Stimulated activated CD4-positive, alpha-beta T cell treated with anti-CD3 and anti-CD28 coated beads, Interleukin-4, amount 100 ng/mL, for 48 hours (primary cell): ENCODE data around the gene TAL2.
"Not testable (repeated sequence)": the region's sequence is repeated elsewhere in the genome, so short reads cannot be mapped to it uniquely, and the experiment has no call there.

Experiments used
- DNase-seq, 2 donors: peaks; one replicate each; pipeline ENCODE4 v3.0.0-alpha.2; 2020; ENCODE audit warnings: low read depth in 2 of 2

The TAL2 gene

GRCh38 chr9:105673850-105674387, 11.7 kb downstream of the TAL2 start:
- no peak for DNase-seq

- DNase-seq = no peak
These were observed 14.2 kb downstream of the TAL2 start for GRCh38 chr9:105676351-105676923.

- DNase-seq = no peak
These were observed 15.9 kb downstream of the TAL2 start for GRCh38 chr9:105678163-105678562.

GRCh38 chr9:105678781-105679180, 16.5 kb downstream of the TAL2 start:
- DNase-seq = no peak

DNA sequence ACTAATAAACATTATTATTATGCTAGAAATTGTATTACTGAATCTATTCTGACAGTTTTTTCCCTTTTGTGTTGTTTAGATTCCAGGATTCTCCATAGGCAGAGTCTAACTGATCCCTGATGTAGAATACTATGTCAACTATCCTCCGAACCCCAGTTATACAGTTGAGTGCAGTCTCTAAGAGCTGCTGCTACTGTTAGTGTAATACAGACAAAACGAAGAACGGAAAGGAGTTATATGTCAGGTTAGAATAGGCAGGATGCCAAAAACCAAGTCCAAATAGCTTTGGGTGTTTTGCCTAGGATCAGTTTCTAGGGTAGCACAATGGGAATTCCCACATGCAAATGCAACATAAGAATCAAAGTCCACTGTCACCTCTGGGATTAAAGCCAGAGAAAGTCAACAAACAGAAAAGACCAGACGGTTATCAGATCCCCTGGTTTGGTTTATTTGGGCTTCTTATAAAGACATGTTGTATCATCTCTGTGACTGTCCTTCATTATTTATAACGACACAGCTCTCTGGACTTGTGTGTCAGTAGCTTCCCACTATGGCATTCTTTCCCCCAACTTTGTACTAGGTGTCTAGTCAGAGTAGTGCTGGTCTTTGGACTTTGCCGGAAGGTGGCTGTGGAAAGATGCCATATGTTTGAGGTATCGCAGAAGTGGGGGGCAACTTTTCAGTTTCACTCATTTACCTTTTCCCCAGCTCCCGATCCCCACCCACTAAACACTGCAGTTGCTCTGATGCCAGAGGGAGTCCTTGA, 17.2 kb downstream of the TAL2 start:
- DNase-seq = no peak

DNA sequence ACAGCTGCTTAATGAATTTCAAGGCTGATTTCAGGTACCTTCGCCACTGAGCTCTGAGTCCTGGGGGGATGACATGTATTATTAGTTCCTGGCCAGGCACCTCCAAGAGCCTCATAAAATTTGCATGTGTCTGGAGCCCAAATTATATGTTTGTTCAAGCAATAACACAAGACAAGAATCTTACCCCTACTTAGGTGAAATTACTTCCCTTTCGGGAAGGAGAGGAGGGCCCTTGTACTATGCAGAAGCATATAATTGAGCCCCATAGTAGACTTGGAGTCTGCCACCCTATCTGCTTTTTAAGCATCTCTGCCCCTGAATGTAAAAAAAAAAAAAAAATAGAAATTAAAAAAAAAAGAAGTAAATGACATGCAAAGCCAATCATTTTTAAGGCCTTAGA, 19.1 kb downstream of the TAL2 start:
- DNase-seq = no peak

GRCh38 chr9:105681724-105682123, 19.5 kb downstream of the TAL2 start:
- no peak for DNase-seq

- DNase-seq = no peak
These were observed 21.5 kb downstream of the TAL2 start for GRCh38 chr9:105683688-105684275.

DNA sequence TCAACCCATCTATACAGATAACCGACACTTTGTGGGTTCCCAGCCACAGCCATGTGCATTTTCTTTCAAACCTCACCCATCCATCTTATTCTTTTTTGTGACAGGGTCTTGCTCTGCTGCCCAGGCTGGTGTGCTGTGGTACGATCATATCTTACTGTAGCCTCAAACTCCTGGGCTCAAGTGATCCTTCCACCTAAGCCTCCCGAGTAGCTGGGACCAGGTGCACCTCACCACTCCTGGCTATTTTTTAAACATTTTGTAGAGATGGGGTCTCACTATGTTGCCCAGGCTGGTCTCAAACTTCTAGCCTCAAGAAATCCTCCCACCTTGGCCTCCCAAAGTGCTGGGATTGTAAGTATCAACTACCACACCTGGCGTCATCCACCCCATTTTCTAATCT, 24.7 kb downstream of the TAL2 start:
- no peak for DNase-seq

GRCh38 chr9:105690742-105691141, 28.5 kb downstream of the TAL2 start:
- DNase-seq = no peak

GRCh38 chr9:105693435-105694189, 31.4 kb downstream of the TAL2 start:
- DNase-seq = no peak

DNA sequence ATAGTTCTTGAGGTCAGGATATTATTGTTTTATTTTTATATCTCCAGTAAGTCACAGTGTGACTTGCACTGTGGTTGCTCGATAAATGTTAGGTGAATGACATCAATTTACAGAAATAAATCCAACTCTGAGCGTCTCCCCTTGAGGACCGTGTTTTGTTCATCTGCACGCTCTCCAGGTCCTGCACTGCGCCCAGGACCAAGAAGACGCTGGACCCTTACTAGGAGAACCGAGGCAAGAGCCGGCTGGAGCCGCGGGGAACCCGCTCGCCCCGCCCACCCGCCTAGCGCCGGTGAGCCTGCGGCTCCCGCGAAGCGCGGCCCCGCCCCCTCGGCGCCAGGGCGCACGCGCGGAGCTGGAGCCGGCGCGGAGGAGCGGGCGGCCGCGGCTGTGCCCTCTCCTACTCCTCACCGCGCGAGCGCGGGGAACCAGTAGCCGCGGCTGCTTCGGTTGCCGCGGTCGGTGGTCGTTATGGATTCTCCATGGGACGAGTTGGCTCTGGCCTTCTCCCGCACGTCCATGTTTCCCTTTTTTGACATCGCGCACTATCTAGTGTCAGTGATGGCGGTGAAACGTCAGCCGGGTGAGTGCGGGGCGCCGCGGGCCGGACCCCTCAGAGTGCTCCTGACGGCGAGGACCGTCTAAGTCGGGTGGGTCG, 32.1 kb downstream of the TAL2 start, which contains the start of gene TMEM38B:
Gene TMEM38B (plus strand): TSS at position 352 of the 658 bp plus-strand sequence. CDS start 120 bp downstream, at position 472.
- peak; percentile 69 to 73 for DNase-seq

DNA sequence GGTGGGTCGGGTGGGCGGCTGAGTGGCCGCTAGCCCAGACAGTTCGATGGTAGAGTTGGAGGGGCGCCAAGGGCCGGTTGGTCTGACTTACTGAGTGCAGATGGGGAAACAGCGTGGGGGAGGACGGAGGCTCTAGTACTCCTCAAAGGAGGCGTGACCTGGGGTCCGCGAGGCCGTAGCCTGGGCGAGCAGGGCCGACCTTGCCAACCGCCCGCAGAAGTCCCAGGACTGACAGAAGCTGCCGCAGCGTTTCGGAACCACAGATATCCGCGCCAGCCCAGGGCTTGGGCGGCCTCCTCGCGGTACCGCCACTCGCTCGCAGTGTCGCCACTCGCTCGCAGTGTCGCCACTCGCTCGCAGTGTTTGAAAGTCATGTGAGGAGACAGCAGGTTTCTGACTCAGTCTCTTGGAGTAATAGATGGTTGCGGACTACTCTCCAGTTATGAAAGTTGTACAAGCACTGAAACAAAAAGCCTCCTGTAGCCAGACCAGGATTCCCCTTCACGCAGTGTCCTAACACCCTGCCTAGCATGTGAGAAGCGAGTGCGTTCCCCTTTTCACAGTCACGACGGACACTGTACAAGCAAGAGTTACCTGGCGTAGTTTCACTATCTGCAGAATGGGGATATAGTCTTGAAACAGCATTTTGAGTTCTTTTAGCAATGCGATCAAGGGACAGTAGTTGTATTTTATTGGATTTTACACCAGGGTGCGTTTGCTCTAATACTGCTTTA, 32.8 kb downstream of the TAL2 start:
- DNase-seq = peak; percentile 27 to 37

- DNase-seq = no peak
These were observed 34.0 kb downstream of the TAL2 start for GRCh38 chr9:105696219-105696793.

DNA sequence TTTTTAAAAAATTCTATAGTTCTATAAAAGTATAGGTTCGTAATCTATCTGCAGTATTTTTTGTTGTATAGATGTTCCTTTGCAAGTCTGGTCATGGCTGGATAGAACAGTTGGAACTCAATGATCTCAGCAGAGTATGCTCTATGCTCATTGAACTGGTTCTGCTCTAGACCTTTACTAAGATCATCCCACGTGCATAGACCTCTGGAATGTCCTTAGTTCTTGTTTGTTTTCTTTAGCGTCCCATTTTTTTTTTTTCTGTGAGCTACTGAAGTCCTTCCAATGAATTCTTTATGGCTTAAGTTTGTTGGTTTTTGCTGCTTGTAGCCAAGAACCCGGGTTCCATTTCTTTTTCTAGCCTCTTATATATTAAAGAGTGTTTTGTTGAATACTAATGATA, 35.6 kb downstream of the TAL2 start:
- no peak for DNase-seq

DNA sequence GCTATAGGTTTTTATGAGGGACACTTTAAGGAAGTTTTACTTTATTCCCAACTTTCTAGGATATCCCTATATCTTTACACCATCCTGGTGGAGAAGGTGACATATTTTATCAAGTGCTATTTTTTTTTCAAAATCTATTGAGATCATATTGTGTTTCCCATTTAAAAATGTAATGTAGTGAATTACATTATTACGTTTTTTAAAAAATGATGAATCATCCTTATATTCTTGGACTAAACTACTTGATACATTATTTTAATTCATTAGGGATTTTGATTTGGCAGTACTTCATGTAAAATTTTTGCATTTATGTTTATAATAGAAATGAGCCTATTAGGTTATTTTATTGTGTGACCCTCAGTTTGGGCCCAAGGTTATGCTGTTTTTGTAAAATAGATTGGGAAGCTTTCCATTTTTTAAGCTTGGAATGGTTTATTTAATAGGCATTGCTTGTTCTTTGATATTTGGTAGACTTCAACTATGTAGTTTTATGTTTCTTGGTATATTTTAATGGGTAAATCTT, 36.2 kb downstream of the TAL2 start:
- DNase-seq = no peak

GRCh38 chr9:105700668-105701067, 38.4 kb downstream of the TAL2 start:
- no peak for DNase-seq

- no peak for DNase-seq
These were observed 38.9 kb downstream of the TAL2 start for GRCh38 chr9:105701145-105701544.

- no peak for DNase-seq
These were observed 40.0 kb downstream of the TAL2 start for GRCh38 chr9:105702207-105702606.

DNA sequence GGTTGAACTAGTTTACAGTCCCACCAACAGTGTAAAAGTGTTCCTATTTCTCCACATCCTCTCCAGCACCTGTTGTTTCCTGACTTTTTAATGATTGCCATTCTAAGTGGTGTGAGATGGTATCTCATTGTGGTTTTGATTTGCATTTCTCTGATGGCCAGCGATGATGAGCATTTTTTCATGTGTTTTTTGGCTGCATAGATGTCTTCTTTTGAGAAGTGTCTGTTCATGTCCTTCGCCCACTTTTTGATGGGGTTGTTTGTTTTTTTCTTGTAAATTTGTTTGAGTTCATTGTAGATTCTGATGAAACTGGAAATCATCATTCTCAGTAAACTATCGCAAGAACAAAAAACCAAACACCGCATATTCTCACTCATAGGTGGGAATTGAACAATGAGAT, 41.4 kb downstream of the TAL2 start:
- not testable (repeated sequence) for DNase-seq
